ENCODE results near the gene CCNC.

Gene CCNC

GRCh38 chr6:99573980-99574617, 5.6 kb upstream of the CCNC start:
- no peak overlapping the region for H3K27ac ChIP-seq (replicated peaks; ENCODE audit: low read length)
- H3K4me2 ChIP-seq (ENCODE audit: insufficient read depth, low read length, poor library complexity, severe bottlenecking): no peak overlapping the region
- H2AK5ac ChIP-seq (ENCODE audit: low read depth, low read length): no peak overlapping the region
- H2AFZ ChIP-seq (ENCODE audit: low read length): no peak overlapping the region
- H4K91ac ChIP-seq (ENCODE audit: low read depth, low read length, poor library complexity): no peak overlapping the region
- H2BK15ac ChIP-seq (ENCODE audit: low read length): no peak overlapping the region
- no peak overlapping the region for H2BK12ac ChIP-seq (ENCODE audit: low read length)
- H3K79me1 ChIP-seq (ENCODE audit: low read depth, low read length): no peaks in the 10 kb centered on the region
- no peak overlapping the region for H3K9ac ChIP-seq (ENCODE audit: low read depth, low read length, poor library complexity)
- DNase-seq (ENCODE audit: low spot score): no peak
- peaks cover 0 to 7% (median 0%) of the 10 kb centered on the region in 3 experiments for H3K27me3 ChIP-seq (ENCODE audit: control insufficient read depth in 3 of 3, insufficient read depth in 3 of 3, low read depth in 1 of 3, low read length in 3 of 3)
- H3K14ac ChIP-seq (ENCODE audit: low read length): no peak overlapping the region
- no peak overlapping the region for H2BK5ac ChIP-seq (ENCODE audit: low read length)
- WGBS, 2 donors (ENCODE audit: extremely low coverage in 2 of 2, insufficient read length in 2 of 2, insufficient replicate concordance in 1 of 2): no CpG with 5 or more reads among the region's 2 CpGs
- H3K4me3 ChIP-seq (ENCODE audit: low read length in 2 of 2): no peak overlapping the region
- H3K36me3 ChIP-seq (replicated peaks in 1 of 2; ENCODE audit: control insufficient read depth in 2 of 2, insufficient read depth in 2 of 2, low read length in 2 of 2): no peaks in the 10 kb centered on the region
- H3K4ac ChIP-seq (ENCODE audit: low read length): no peak overlapping the region
- H2BK120ac ChIP-seq (ENCODE audit: low read depth, low read length): no peak overlapping the region
- no peak overlapping the region for H3K23ac ChIP-seq (ENCODE audit: low read depth, low read length, poor library complexity)
- H4K8ac ChIP-seq (ENCODE audit: low read depth, low read length): no peak overlapping the region
- no peak overlapping the region for H3K18ac ChIP-seq (ENCODE audit: low read length)
- no peaks in the 10 kb centered on the region for H3K9me3 ChIP-seq (replicated peaks in 1 of 2; ENCODE audit: control insufficient read depth in 2 of 2, insufficient read depth in 1 of 2, low read depth in 1 of 2, low read length in 2 of 2)
- H3K4me1 ChIP-seq (ENCODE audit: control insufficient read depth in 2 of 2, insufficient read depth in 1 of 2, low read depth in 1 of 2, low read length in 2 of 2): no peaks in the 10 kb centered on the region

GRCh38 chr6:99563056-99563723, 5.3 kb downstream of the CCNC start:
- WGBS, 2 donors (ENCODE audit: extremely low coverage in 2 of 2, insufficient read length in 2 of 2, insufficient replicate concordance in 1 of 2): no CpG with 5 or more reads among the region's 4 CpGs
- H3K4me1 ChIP-seq (ENCODE audit: control insufficient read depth in 2 of 2, insufficient read depth in 1 of 2, low read depth in 1 of 2, low read length in 2 of 2): peaks cover 0 to 4% of the 10 kb centered on the region in 2 donors
- H2AK5ac ChIP-seq (ENCODE audit: low read depth, low read length): no peak overlapping the region
- no peak for DNase-seq (ENCODE audit: low spot score)
- H2BK120ac ChIP-seq (ENCODE audit: low read depth, low read length): no peak overlapping the region
- no peaks in the 10 kb centered on the region for H3K79me1 ChIP-seq (ENCODE audit: low read depth, low read length)
- no peak overlapping the region for H3K9ac ChIP-seq (ENCODE audit: low read depth, low read length, poor library complexity)
- no peak overlapping the region for H2BK5ac ChIP-seq (ENCODE audit: low read length)
- no peak overlapping the region for H3K4ac ChIP-seq (ENCODE audit: low read length)
- no peaks in the 10 kb centered on the region for H3K27me3 ChIP-seq (ENCODE audit: control insufficient read depth in 3 of 3, insufficient read depth in 3 of 3, low read depth in 1 of 3, low read length in 3 of 3)
- H3K4me2 ChIP-seq (ENCODE audit: insufficient read depth, low read length, poor library complexity, severe bottlenecking): no peak overlapping the region
- H3K9me3 ChIP-seq (replicated peaks in 1 of 2; ENCODE audit: control insufficient read depth in 2 of 2, insufficient read depth in 1 of 2, low read depth in 1 of 2, low read length in 2 of 2): no peaks in the 10 kb centered on the region
- H3K36me3 ChIP-seq (replicated peaks in 1 of 2; ENCODE audit: control insufficient read depth in 2 of 2, insufficient read depth in 2 of 2, low read length in 2 of 2): peaks cover 0 to 57% of the 10 kb centered on the region in 2 donors
- H3K18ac ChIP-seq (ENCODE audit: low read length): no peak overlapping the region
- H3K27ac ChIP-seq (replicated peaks; ENCODE audit: low read length): no peak overlapping the region
- no peak overlapping the region for H2AFZ ChIP-seq (ENCODE audit: low read length)
- H4K91ac ChIP-seq (ENCODE audit: low read depth, low read length, poor library complexity): no peak overlapping the region
- H2BK15ac ChIP-seq (ENCODE audit: low read length): no peak overlapping the region
- H2BK12ac ChIP-seq (ENCODE audit: low read length): no peak overlapping the region
- H3K23ac ChIP-seq (ENCODE audit: low read depth, low read length, poor library complexity): no peak overlapping the region
- H3K14ac ChIP-seq (ENCODE audit: low read length): no peak overlapping the region
- H3K4me3 ChIP-seq (ENCODE audit: low read length in 2 of 2): no peak overlapping the region
- H4K8ac ChIP-seq (ENCODE audit: low read depth, low read length): no peak overlapping the region

- Histone ChIP-seq H3K4ac (ENCODE audit: low read length) (no peak overlapping the region), H2BK120ac (ENCODE audit: low read depth, low read length) (no peak overlapping the region), H2BK15ac (ENCODE audit: low read length) (no peak overlapping the region), H3K9ac (ENCODE audit: low read depth, low read length, poor library complexity) (no peak overlapping the region), H3K18ac (ENCODE audit: low read length) (no peak overlapping the region), H3K4me3 (ENCODE audit: low read length in 2 of 2) (no peak overlapping the region), H3K27me3 (ENCODE audit: control insufficient read depth in 3 of 3, insufficient read depth in 3 of 3, low read depth in 1 of 3, low read length in 3 of 3) (no peaks in the 10 kb centered on the region), H3K4me2 (ENCODE audit: insufficient read depth, low read length, poor library complexity, severe bottlenecking) (no peak overlapping the region), H2AK5ac (ENCODE audit: low read depth, low read length) (no peak overlapping the region), H3K79me1 (ENCODE audit: low read depth, low read length) (no peaks in the 10 kb centered on the region), H3K9me3 (replicated peaks in 1 of 2; ENCODE audit: control insufficient read depth in 2 of 2, insufficient read depth in 1 of 2, low read depth in 1 of 2, low read length in 2 of 2) (peaks cover 0 to 2% of the 10 kb centered on the region in 2 donors), H3K4me1 (ENCODE audit: control insufficient read depth in 2 of 2, insufficient read depth in 1 of 2, low read depth in 1 of 2, low read length in 2 of 2) (no peaks in the 10 kb centered on the region), H3K14ac (ENCODE audit: low read length) (no peak overlapping the region), H4K91ac (ENCODE audit: low read depth, low read length, poor library complexity) (no peak overlapping the region), H3K36me3 (replicated peaks in 1 of 2; ENCODE audit: control insufficient read depth in 2 of 2, insufficient read depth in 2 of 2, low read length in 2 of 2) (peaks cover 2 to 83% of the 10 kb centered on the region in 2 donors), H3K23ac (ENCODE audit: low read depth, low read length, poor library complexity) (no peak overlapping the region), H3K27ac (replicated peaks; ENCODE audit: low read length) (no peak overlapping the region), H2BK12ac (ENCODE audit: low read length) (no peak overlapping the region), H2BK5ac (ENCODE audit: low read length) (no peak overlapping the region), H2AFZ (ENCODE audit: low read length) (no peak overlapping the region), H4K8ac (ENCODE audit: low read depth, low read length) (no peak overlapping the region)
- WGBS, 2 donors (ENCODE audit: extremely low coverage in 2 of 2, insufficient read length in 2 of 2, insufficient replicate concordance in 1 of 2): 83 to 100% methylated on average over 1 to 2 of the region's 4 CpGs
- DNase-seq (ENCODE audit: low spot score): no peak
These were observed 7.8 kb downstream of the CCNC start for GRCh38 chr6:99560668-99561067.

GRCh38 chr6:99559057-99559456, 9.4 kb downstream of the CCNC start:
- no peak overlapping the region for H4K8ac ChIP-seq (ENCODE audit: low read depth, low read length)
- no peak overlapping the region for H3K18ac ChIP-seq (ENCODE audit: low read length)
- H3K4me1 ChIP-seq (ENCODE audit: control insufficient read depth in 2 of 2, insufficient read depth in 1 of 2, low read depth in 1 of 2, low read length in 2 of 2): no peaks in the 10 kb centered on the region
- peaks cover 4 to 94% of the 10 kb centered on the region in 2 donors for H3K36me3 ChIP-seq (replicated peaks in 1 of 2; ENCODE audit: control insufficient read depth in 2 of 2, insufficient read depth in 2 of 2, low read length in 2 of 2)
- H3K27ac ChIP-seq (replicated peaks; ENCODE audit: low read length): no peak overlapping the region
- H3K4me3 ChIP-seq (ENCODE audit: low read length in 2 of 2): no peak overlapping the region
- no peaks in the 10 kb centered on the region for H3K79me1 ChIP-seq (ENCODE audit: low read depth, low read length)
- no peaks in the 10 kb centered on the region for H3K27me3 ChIP-seq (ENCODE audit: control insufficient read depth in 3 of 3, insufficient read depth in 3 of 3, low read depth in 1 of 3, low read length in 3 of 3)
- no peak overlapping the region for H3K4me2 ChIP-seq (ENCODE audit: insufficient read depth, low read length, poor library complexity, severe bottlenecking)
- no peak overlapping the region for H4K91ac ChIP-seq (ENCODE audit: low read depth, low read length, poor library complexity)
- H2BK120ac ChIP-seq (ENCODE audit: low read depth, low read length): no peak overlapping the region
- H2AK5ac ChIP-seq (ENCODE audit: low read depth, low read length): no peak overlapping the region
- H3K9me3 ChIP-seq (replicated peaks in 1 of 2; ENCODE audit: control insufficient read depth in 2 of 2, insufficient read depth in 1 of 2, low read depth in 1 of 2, low read length in 2 of 2): peaks cover 0 to 6% of the 10 kb centered on the region in 2 donors
- H3K4ac ChIP-seq (ENCODE audit: low read length): no peak overlapping the region
- no peak overlapping the region for H2BK15ac ChIP-seq (ENCODE audit: low read length)
- no peak overlapping the region for H2AFZ ChIP-seq (ENCODE audit: low read length)
- no peak overlapping the region for H3K14ac ChIP-seq (ENCODE audit: low read length)
- WGBS, 2 donors (ENCODE audit: extremely low coverage in 2 of 2, insufficient read length in 2 of 2, insufficient replicate concordance in 1 of 2): no CpG with 5 or more reads among the region's 2 CpGs
- no peak overlapping the region for H3K23ac ChIP-seq (ENCODE audit: low read depth, low read length, poor library complexity)
- H2BK5ac ChIP-seq (ENCODE audit: low read length): no peak overlapping the region
- no peak for DNase-seq (ENCODE audit: low spot score)
- H2BK12ac ChIP-seq (ENCODE audit: low read length): no peak overlapping the region
- no peak overlapping the region for H3K9ac ChIP-seq (ENCODE audit: low read depth, low read length, poor library complexity)

All from neuronal stem cell (in vitro differentiated cells).